Ovary (tissue), 9 donors: Measurements from ENCODE around the gene ANO2. TPM values are rescaled to one million over a fixed set of nuclear protein-coding genes. Genes with fewer than 3 reads are reported as not detected.

Experiments used
- DNase-seq, 5 donors: peaks; one replicate each; pipeline ENCODE4 v3.0.0-alpha.2; 2019 to 2020
- H3K27ac ChIP-seq, 2 donors: fragments of 200-600 bp; one replicate each; pipeline versions ENCODE4 v1.5.1 to v1.8.0; 2019 to 2022
- H3K27me3 ChIP-seq: fragments of 200-600 bp; one replicate; pipeline ENCODE4 v1.8.0; 2022
- H3K36me3 ChIP-seq: fragments of 200-600 bp; sonication (generic); one replicate; pipeline ENCODE4 v1.5.1; 2019
- H3K4me1 ChIP-seq: one replicate; pipeline ENCODE4 v1.8.1; 2013; ENCODE audit warnings: mild to moderate bottlenecking, moderate library complexity; ENCODE audit not compliant: insufficient read depth
- H3K4me3 ChIP-seq: fragments of 200-600 bp; sonication (generic); one replicate; pipeline ENCODE4 v1.5.1; 2017
- H3K9me3 ChIP-seq, 2 donors: fragments of 200-600 bp in 1 of 2; sonication (generic) in 1 of 2; one replicate each; pipeline versions ENCODE4 v1.5.1 to v1.8.1; 2013 to 2019; ENCODE audit warnings: mild to moderate bottlenecking in 1 of 2, moderate library complexity in 1 of 2
- EP300 ChIP-seq: sonication (generic); formaldehyde crosslinking; IDR thresholded peaks from one replicate; pipeline ENCODE4 v1.6.1; 2017; ENCODE audit warnings: antibody characterized with exemption
- POLR2A ChIP-seq: fragments of 450-650 bp; IDR thresholded peaks from one replicate; pipeline ENCODE4 v1.6.1; 2017; ENCODE audit warnings: antibody characterized with exemption, mild to moderate bottlenecking, moderate library complexity
- WGBS, 3 donors: extraction: QIAGEN DNeasy Blood & Tissue Kit in 1 of 3; methylation state at CpG; one replicate each; pipeline versions ENCODE4 v1.1.5 to v1.1.7; 2013 to 2017; 5-methylcytosine and 5-hydroxymethylcytosine counted together
- intact Hi-C, 4 donors: fragments of 100-400 bp; cut with DNase I; formaldehyde crosslinking; loops; one replicate each; pipeline versions ENCODE4 v1.11.0 to v1.15.1; 2022 to 2023
- polyA plus RNA-seq, 2 donors: library from polyadenylated mRNA; stranded (reverse); fragments of 200-250 nt in 1 of 2; fragments of 350-450 nt in 1 of 2; fragmentation: Illumina TruSeq in 1 of 2; extraction: RNeasy Lipid Tissue Mini Kit (QIAGEN cat#74804) in 1 of 2; gene quantifications; one replicate each; pipeline ENCODE4 v1.2.3, GENCODE V29; 2013 to 2014
- total RNA-seq, 7 donors: library from RNA; depleted of rRNA in 2 of 7; stranded (reverse); fragments of >200 nt in 2 of 7; fragmentation: NEBNext Ultra II Directional in 3 of 7; extraction: Animal tissue kit (Norgen Biotek cat#: 25700) in 3 of 7; gene quantifications; one replicate each; pipeline versions ENCODE4 v1.1.0 to v1.2.4, GENCODE V29; 2016 to 2023
- TF ChIP-seq, protein P1 (sequence below), 3 donors: fragments of 450-650 bp in 2 of 3; fragments of 200-600 bp in 1 of 3; IDR thresholded peaks; one replicate each; pipeline versions ENCODE4 v1.5.1 to v1.8.0; 2016 to 2022; ENCODE audit warnings: antibody characterized with exemption in 3 of 3, mild to moderate bottlenecking in 1 of 3
- donor health status: DM: no; HTN: no; CAD: no; lungs with moderate emphysema.
- donor health status: DM: no; HTN: no; CAD: no.
- donor health status: Bipolar disorder and iron deficiency.
- donor health status: DM: yes; HTN: yes; CAD: no.
- donor health status: DM: no; HTN: no; CAD: no.
- donor health status: DM: yes; HTN: yes; CAD: no.

Gene ANO2
- total and polyA plus RNA-seq, 9 donors = 3.0 to 6.7 (median 3.3) TPM

DNA sequence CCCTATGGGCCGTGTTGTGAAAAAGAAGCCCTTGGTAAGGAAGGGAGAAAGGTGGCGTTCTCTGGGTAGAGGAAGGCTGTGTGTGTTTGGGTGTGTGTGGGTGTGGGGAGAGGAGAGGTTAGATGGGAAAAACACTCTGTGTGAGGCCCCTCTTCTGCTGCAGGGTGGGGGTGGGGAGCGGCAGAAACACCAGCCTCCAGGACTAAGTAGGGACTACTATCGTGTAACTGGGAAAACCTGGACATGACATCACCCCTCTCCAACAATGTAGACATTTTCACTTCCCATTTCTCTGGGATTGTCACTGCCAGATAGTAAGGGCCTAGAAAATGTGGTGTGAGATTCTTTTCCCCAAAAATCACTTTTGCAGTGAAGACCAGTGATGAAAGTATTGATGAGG is 308.2 kb downstream of the ANO2 start:
- no peak for TF ChIP-seq EP300
- TF ChIP-seq, protein P1, sequence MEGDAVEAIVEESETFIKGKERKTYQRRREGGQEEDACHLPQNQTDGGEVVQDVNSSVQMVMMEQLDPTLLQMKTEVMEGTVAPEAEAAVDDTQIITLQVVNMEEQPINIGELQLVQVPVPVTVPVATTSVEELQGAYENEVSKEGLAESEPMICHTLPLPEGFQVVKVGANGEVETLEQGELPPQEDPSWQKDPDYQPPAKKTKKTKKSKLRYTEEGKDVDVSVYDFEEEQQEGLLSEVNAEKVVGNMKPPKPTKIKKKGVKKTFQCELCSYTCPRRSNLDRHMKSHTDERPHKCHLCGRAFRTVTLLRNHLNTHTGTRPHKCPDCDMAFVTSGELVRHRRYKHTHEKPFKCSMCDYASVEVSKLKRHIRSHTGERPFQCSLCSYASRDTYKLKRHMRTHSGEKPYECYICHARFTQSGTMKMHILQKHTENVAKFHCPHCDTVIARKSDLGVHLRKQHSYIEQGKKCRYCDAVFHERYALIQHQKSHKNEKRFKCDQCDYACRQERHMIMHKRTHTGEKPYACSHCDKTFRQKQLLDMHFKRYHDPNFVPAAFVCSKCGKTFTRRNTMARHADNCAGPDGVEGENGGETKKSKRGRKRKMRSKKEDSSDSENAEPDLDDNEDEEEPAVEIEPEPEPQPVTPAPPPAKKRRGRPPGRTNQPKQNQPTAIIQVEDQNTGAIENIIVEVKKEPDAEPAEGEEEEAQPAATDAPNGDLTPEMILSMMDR (IDR thresholded peaks at IDR 0.05) = no peak
- TF ChIP-seq POLR2A = no peak
- no peak overlapping the region for H3K27ac ChIP-seq
- H3K4me3 ChIP-seq = no peak overlapping the region
- 83 to 86% (median 83%) methylated on average over 4 of the region's 4 CpGs for WGBS, 3 donors
- no peaks in the 10 kb centered on the region for H3K9me3 ChIP-seq
- no peaks in the 10 kb centered on the region for H3K36me3 ChIP-seq
- no peak for DNase-seq
- no peaks in the 10 kb centered on the region for H3K27me3 ChIP-seq
- no peaks in the 10 kb centered on the region for H3K4me1 ChIP-seq
- intact Hi-C loops = no loop called here

DNA sequence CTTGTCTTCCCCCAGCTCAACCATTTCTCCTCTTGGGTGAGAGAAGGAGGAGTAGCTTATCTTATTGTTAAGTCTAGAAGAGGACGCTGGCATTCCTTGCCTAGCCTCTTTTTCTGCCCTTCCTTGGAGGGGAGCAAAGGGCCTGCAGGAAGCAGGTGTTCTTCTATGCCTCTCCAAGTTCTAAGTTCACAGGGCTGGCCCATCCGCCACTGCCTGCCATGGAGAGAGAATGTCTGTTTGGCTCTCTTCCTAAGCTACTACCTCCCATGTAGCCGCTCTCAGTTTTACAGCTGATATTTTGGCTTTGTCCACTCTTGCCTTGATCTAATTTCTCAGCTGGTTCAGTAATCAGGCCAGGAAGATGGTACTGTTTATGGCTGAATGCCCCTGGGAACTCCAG is 312.0 kb downstream of the ANO2 start:
- Histone ChIP-seq H3K27ac (no peak overlapping the region), H3K36me3 (no peaks in the 10 kb centered on the region), H3K9me3 (no peaks in the 10 kb centered on the region), H3K27me3 (no peaks in the 10 kb centered on the region), H3K4me3 (no peak overlapping the region), H3K4me1 (no peaks in the 10 kb centered on the region)
- DNase-seq = no peak
- 35 to 48% (median 41%) methylated on average over 3 of the region's 3 CpGs for WGBS, 3 donors
- intact Hi-C loops = no loop called here
- no peak for TF ChIP-seq POLR2A
- TF ChIP-seq, protein P1 (IDR thresholded peaks at IDR 0.05) = no peak

DNA sequence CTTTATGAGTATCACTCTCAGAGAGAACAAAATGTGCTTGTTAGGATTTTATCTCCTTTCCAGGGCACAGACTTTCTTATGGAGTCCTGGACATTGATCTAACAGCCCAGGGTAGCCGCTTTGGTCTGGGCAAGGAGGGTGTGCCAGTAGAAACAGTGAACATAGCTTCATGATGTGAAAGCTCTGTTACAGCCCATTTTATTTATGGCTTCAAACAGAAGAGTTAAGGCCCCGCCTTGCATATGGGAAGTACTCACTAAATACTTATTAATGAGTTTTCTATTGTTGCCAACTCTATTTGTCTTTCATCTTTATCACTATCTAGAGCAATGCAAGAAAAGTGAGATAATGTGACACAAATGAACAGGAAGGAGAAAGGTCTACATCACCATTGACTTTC is 312.6 kb downstream of the ANO2 start:
- no peaks in the 10 kb centered on the region for H3K27me3 ChIP-seq
- H3K4me3 ChIP-seq = no peak overlapping the region
- no peak overlapping the region for H3K27ac ChIP-seq
- WGBS, 3 donors = 88 to 91% (median 90%) methylated on average over 2 of the region's 2 CpGs
- no peaks in the 10 kb centered on the region for H3K4me1 ChIP-seq
- TF ChIP-seq, protein P1 (IDR thresholded peaks at IDR 0.05) = no peak
- no peak for TF ChIP-seq POLR2A
- no peak for TF ChIP-seq EP300
- no peaks in the 10 kb centered on the region for H3K36me3 ChIP-seq
- no peaks in the 10 kb centered on the region for H3K9me3 ChIP-seq
- DNase-seq = no peak
- intact Hi-C loops = no loop called here

DNA sequence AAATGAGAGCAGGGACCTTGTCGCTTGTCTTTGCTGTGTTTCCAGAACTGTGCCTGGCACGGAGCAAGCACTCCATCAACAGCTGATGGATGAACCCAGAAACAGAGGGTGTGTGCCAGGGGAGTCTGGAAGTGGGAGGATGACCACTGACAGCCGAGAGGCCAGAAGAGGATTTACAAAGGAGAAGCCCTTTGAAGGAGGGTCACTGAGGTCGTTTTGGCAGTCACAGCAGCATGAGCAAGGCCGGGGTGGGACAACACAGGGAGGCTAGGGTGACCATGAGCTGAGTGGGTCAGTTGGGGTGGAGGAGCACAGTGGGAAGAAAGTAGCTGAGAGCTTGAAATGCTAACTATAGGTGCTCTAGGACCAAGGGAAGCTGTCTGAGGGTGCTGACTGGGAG is 313.6 kb downstream of the ANO2 start:
- H3K9me3 ChIP-seq = no peaks in the 10 kb centered on the region
- DNase-seq = no peak
- intact Hi-C loops = no loop called here
- 47 to 55% (median 50%) methylated on average over 5 of the region's 5 CpGs for WGBS, 3 donors
- H3K27me3 ChIP-seq = no peaks in the 10 kb centered on the region
- H3K27ac ChIP-seq = no peak overlapping the region
- H3K36me3 ChIP-seq = no peaks in the 10 kb centered on the region
- TF ChIP-seq, protein P1 (IDR thresholded peaks at IDR 0.05) = no peak
- TF ChIP-seq POLR2A (no peak), EP300 (no peak)
- no peaks in the 10 kb centered on the region for H3K4me1 ChIP-seq
- H3K4me3 ChIP-seq = no peak overlapping the region

DNA sequence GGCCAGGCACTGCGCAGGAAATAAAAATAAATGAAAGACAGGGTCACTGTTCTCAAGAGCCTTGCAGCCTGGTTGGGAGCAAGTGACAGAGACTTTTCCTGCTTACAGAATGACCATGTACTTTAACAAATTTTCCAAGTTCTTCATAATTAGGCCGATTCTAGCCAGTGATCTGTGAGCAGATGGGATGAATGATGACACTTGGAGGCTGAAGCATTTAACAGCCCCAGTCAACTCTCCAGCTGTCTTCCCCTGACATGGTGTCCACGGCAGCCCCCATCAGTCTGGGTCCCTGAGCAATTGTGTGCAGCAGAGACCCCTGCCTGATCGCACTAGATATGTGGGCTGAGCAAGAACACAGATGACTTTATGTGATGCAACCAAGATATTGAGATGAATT is 314.3 kb downstream of the ANO2 start:
- intact Hi-C loops = no loop called here
- H3K36me3 ChIP-seq = no peaks in the 10 kb centered on the region
- no peaks in the 10 kb centered on the region for H3K27me3 ChIP-seq
- no peaks in the 10 kb centered on the region for H3K9me3 ChIP-seq
- 87 to 94% (median 92%) methylated on average over 4 of the region's 4 CpGs for WGBS, 3 donors
- TF ChIP-seq POLR2A = no peak
- H3K27ac ChIP-seq = no peak overlapping the region
- no peak for DNase-seq
- H3K4me1 ChIP-seq = no peaks in the 10 kb centered on the region
- no peak overlapping the region for H3K4me3 ChIP-seq
